Measurements from ENCODE around the gene ATF4.

Gene ATF4

GRCh38 chr22:39501644-39502108, 18.7 kb upstream of the ATF4 start (continued):
- TF ChIP-seq, protein P1, sequence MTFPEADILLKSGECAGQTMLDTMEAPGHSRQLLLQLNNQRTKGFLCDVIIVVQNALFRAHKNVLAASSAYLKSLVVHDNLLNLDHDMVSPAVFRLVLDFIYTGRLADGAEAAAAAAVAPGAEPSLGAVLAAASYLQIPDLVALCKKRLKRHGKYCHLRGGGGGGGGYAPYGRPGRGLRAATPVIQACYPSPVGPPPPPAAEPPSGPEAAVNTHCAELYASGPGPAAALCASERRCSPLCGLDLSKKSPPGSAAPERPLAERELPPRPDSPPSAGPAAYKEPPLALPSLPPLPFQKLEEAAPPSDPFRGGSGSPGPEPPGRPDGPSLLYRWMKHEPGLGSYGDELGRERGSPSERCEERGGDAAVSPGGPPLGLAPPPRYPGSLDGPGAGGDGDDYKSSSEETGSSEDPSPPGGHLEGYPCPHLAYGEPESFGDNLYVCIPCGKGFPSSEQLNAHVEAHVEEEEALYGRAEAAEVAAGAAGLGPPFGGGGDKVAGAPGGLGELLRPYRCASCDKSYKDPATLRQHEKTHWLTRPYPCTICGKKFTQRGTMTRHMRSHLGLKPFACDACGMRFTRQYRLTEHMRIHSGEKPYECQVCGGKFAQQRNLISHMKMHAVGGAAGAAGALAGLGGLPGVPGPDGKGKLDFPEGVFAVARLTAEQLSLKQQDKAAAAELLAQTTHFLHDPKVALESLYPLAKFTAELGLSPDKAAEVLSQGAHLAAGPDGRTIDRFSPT (tag by site-specific recombination; IDR thresholded peaks at IDR 0.05) = peak; percentile 35; the same call in 1 of the 2 replicates
- TF ChIP-seq ZNF423 (tag by site-specific recombination; IDR thresholded peaks at IDR 0.05) (no peak), MEIS1 (CRISPR knock-in tag; IDR thresholded peaks at IDR 0.05; ENCODE audit: borderline replicate concordance) (no peak), ZNF48 (tag by site-specific recombination; IDR thresholded peaks at IDR 0.05) (no peak), RBAK (tag by site-specific recombination; IDR thresholded peaks at IDR 0.05) (no peak), ZBTB10 (tag by site-specific recombination; IDR thresholded peaks at IDR 0.05) (peak; percentile 40; the same call in 1 of the 2 replicates), ZNF529 (tag by site-specific recombination; IDR thresholded peaks at IDR 0.05; ENCODE audit: insufficient replicate concordance) (no peak), ZNF701 (tag by site-specific recombination; IDR thresholded peaks at IDR 0.05) (no peak), ZNF621 (tag by site-specific recombination; IDR thresholded peaks at IDR 0.05) (no peak)
- TF ChIP-seq, protein P2, sequence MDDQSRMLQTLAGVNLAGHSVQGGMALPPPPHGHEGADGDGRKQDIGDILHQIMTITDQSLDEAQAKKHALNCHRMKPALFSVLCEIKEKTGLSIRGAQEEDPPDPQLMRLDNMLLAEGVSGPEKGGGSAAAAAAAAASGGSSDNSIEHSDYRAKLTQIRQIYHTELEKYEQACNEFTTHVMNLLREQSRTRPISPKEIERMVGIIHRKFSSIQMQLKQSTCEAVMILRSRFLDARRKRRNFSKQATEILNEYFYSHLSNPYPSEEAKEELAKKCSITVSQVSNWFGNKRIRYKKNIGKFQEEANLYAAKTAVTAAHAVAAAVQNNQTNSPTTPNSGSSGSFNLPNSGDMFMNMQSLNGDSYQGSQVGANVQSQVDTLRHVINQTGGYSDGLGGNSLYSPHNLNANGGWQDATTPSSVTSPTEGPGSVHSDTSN (CRISPR knock-in tag; IDR thresholded peaks at IDR 0.05) = no peak

DNA sequence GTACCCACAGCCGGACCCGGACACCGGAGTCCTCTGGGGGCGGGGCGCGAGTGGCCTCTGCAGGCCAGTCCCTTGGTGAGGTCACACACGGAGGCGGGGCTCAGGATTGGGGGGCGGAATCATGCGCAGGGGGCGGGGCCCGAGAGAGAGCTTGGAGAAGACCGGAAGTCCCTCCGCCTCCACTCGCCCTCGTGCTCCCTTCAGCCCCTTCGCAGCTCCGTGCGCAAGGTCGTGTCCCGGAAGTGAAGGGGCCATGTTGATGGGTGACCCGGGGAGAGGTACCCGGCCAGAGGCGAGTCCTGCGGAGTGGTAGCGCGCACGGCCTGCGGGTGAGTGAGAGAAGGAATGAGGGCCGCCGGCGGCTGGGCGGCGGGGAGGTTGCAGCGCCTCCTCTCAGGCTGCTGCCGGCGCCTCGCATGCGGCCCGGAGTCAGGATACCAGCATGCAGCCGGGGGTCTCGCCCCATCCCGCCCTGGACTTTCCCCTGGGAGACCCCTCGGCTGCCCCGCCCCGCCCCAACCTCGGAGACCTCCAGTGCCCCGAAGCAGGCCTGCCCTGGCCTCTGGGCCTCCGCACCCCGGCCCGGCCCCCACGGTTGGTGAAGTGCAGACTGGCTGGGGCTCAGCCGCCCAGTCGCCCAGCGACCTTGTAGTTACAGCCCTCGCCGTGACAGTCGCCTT, 18.1 kb upstream of the ATF4 start, which contains the start of gene MIEF1:
Gene MIEF1 (plus strand): TSS at position 182 of the 680 bp plus-strand sequence. CDS start 9,005 bp downstream, outside the sequence.
- Histone ChIP-seq H3K36me3 (ENCODE audit: control insufficient read depth in 2 of 2, insufficient read depth in 1 of 2, low read length in 2 of 2) (peaks cover 30 to 39% of the 10 kb centered on the region in 2 experiments), H3K4me1 (ENCODE audit: control insufficient read depth, insufficient read depth, low read length) (peaks cover 12% of the 10 kb centered on the region), H3K27ac (ENCODE audit: extremely low read depth, low read depth, low read length) (peak within 1 kb of the TSS; percentile 78), H3K9me3 (ENCODE audit: control insufficient read depth, insufficient read depth, low read depth, low read length) (no peaks in the 10 kb centered on the region), H3K4me3 (ENCODE audit: low read depth, low read length) (peak within 1 kb of the TSS; percentile 92)
- POLR2A ChIA-PET = interaction anchor here (0.5 to 5.8 kb wide), 21 partner anchors 8 to 542 kb away, joined by 3 to 117 read pairs (median 5); partner anchors contain the start of genes ATF4 and RPL3
- CTCF ChIA-PET = interaction anchor here (1.0 to 4.4 kb wide), 5 partner anchors 8 to 27 kb away, joined by 3 to 31 read pairs (median 10); partner anchors contain the start of gene ATF4
- peak; percentile 87 for TF ChIP-seq YY2 (tag by site-specific recombination; IDR thresholded peaks at IDR 0.05)
- TF ChIP-seq, protein P3, sequence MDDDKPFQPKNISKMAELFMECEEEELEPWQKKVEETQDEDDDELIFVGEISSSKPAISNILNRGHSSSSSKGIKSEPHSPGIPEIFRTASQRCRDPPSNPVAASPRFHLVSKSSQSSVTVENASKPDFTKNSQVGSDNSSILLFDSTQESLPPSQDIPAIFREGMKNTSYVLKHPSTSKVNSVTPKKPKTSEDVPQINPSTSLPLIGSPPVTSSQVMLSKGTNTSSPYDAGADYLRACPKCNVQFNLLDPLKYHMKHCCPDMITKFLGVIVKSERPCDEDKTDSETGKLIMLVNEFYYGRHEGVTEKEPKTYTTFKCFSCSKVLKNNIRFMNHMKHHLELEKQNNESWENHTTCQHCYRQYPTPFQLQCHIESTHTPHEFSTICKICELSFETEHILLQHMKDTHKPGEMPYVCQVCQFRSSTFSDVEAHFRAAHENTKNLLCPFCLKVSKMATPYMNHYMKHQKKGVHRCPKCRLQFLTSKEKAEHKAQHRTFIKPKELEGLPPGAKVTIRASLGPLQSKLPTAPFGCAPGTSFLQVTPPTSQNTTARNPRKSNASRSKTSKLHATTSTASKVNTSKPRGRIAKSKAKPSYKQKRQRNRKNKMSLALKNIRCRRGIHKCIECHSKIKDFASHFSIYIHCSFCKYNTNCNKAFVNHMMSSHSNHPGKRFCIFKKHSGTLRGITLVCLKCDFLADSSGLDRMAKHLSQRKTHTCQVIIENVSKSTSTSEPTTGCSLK (tag by site-specific recombination; IDR thresholded peaks at IDR 0.05) = no peak
- no peak for TF ChIP-seq OSR2 (tag by site-specific recombination; IDR thresholded peaks at IDR 0.05)
- TF ChIP-seq, protein P4, sequence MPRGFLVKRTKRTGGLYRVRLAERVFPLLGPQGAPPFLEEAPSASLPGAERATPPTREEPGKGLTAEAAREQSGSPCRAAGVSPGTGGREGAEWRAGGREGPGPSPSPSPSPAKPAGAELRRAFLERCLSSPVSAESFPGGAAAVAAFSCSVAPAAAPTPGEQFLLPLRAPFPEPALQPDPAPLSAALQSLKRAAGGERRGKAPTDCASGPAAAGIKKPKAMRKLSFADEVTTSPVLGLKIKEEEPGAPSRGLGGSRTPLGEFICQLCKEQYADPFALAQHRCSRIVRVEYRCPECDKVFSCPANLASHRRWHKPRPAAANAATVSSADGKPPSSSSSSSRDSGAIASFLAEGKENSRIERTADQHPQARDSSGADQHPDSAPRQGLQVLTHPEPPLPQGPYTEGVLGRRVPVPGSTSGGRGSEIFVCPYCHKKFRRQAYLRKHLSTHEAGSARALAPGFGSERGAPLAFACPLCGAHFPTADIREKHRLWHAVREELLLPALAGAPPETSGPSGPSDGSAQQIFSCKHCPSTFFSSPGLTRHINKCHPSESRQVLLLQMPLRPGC (tag by site-specific recombination; IDR thresholded peaks at IDR 0.05) = no peak
- TF ChIP-seq ZNF510 (tag by site-specific recombination; IDR thresholded peaks at IDR 0.05; ENCODE audit: insufficient replicate concordance) = no peak
- no peak for TF ChIP-seq ZSCAN30 (tag by site-specific recombination; IDR thresholded peaks at IDR 0.05)
- peak; percentile 95 for TF ChIP-seq KLF9 (tag by site-specific recombination; IDR thresholded peaks at IDR 0.05; ENCODE audit: low read depth)
- TF ChIP-seq KLF10 (tag by site-specific recombination; IDR thresholded peaks at IDR 0.05) = no peak; the same call in 1 of the 2 replicates
- no peak for TF ChIP-seq IKZF3 (tag by site-specific recombination; IDR thresholded peaks at IDR 0.05)
- TF ChIP-seq ZBTB11 (tag by site-specific recombination; conservative IDR thresholded peaks at IDR 0.05; ENCODE audit: low read depth) = peak; percentile 96
- TF ChIP-seq ZFHX2 (tag by site-specific recombination; conservative IDR thresholded peaks at IDR 0.05) = peak; percentile 76
- TF ChIP-seq ZNF366 (tag by site-specific recombination; conservative IDR thresholded peaks at IDR 0.05) = no peak; the same call in 1 of the 2 replicates
